Inferior parietal cortex (tissue), 1 donor: ENCODE measurements around the gene LCA5L.
"Not testable (repeated sequence)": the region's sequence is repeated elsewhere in the genome, so short reads cannot be mapped to it uniquely, and the experiment has no call there.

Source experiments
- DNase-seq: peaks from one replicate; pipeline ENCODE4 v3.0.0-alpha.2; 2016; ENCODE audit errors: extremely low spot score

LCA5L gene

DNA sequence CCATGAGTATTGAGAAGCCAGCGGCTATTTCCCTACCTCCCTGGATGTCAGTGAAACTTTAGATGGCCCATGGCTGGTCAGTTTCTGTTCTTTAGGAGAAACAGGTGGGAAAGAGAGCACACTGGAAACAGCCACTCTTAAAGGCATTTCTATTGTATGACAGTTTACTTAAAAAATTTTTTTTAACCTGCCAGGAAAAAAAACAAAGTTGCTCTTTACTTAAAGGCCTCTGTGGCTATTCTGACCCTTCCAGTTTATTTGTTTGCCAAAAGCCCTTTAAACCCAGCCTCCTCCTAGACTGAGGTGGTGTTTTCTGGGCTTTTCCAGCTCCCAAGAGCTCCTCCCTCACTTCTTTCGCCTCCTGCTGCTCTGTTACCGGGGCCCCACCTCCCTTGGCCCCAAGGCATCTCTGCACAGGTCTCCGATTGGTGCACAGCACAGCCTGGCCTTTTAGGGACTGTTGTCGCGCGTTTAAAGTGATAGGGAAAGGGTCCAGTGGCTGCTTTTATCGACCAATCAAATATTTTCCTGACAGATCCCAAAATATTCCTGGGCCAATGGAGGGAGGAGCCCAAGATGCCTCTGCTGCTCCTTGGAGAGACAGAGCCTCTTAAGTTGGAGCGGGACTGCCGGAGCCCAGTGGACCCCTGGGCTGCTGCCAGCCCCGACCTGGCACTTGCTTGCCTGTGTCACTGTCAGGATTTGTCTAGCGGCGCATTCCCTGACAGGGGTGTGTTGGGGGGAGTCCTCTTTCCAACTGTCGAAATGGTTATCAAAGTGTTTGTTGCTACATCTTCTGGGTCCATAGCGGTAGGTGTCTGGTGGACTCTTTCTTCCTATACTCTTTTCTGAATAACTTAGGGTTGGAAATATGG is 6.0 kb upstream of the LCA5L start, which contains the start of gene SH3BGR:
TSS of gene SH3BGR (plus strand) at position 639 of the 875 bp plus-strand sequence. CDS start at position 766, 127 bp downstream.
- peak; percentile 55 for DNase-seq

DNA sequence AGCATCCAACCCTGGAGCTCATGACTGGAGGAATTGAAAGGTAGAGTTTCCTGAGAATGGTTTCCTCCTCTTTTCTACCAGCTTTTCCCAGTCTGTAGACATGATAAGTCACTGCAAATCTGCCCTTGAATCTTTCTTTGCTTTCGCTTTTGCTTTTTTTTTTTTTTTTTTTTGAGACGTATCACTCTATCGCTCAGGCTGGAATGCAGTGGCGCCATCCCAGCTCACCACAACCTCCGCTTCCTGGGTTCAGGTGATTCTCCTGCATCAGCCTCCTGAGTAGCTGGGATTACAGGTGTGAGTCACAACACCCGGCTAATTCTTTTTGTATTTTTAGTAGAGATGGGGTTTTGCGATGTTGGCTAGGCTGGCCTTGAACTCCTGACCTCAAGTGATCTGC is 1.7 kb upstream of the LCA5L start:
- DNase-seq = no peak

DNA sequence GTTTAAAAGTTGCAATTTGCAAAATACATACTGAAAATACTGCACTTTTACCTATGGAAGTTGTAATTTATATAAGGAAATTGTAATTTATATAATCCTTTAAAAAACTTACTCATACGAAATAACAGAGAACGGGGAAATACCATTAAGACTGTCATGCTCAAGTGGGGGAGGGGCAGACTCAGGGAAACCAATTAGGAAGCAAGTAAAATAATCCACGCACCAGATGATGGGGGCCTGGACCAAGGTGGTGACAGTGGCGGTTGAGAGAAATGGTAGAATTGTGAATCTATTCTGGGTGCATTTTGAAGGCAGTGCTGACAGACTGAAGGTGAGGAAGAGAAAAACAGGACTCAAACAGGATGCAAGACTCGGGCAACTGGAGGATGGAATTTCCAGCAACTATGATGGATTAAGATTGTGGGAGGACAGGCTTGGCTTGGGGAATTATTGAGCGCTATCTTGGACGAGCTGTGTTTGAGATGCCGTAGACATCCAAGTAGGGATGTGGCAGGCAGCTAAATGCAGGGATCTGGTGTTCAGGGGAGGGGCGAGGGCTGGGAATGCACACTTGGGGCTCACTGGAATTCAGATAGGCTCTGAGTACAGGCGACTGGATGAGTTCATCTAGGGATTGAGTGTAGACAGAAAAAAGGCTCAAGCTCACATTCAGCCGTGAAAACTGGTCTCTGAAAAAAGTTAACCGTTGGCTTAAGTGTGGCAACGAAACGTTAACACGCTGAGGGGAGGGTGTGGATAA is 977 bp downstream of the LCA5L start:
- peak; percentile 17 for DNase-seq

DNA sequence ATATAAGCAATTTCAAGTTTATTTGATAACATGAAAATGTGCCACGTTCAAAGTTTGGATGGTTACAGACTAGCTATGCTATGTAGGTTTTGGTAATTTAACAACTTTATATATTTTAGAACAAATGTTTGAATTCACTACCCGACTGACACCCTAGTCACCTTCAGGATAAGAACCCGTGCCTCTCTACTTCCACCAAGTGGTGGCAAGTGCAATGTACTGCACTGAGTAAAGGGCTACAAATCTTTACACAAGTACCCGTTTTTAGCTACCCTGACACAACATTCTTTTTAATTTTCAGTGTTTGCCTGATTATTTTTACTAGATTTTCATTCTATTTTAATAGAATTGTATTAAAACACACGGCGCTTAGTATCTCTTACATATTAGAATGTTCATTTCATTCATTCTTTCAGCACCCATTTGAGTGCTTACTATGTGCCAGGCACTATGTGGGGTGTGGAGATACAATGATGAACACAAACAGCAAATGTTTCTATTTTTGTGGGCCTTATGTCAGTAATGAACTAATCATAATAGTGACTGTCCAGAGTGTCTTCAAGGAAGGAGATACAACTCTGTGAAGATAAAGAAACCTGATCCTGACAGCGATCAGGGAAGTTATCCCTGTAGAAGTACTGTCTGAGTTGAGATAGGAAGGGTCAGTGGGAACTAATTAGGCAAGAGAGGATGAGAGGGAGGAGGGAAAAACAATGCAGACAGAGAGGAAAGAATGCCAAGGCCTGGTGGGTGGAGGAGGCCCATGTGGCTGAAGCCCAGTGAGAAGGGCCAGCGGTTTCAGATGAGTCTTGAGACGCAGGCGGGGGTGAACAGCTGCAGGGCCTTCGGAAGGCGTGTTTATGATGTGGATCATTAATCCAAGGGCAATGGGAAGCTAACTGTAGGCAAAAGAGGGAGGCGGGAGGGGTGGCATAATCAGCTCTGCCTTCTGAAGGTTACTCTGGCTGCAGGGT is 3.8 kb downstream of the LCA5L start:
- peak; percentile 45 for DNase-seq

DNA sequence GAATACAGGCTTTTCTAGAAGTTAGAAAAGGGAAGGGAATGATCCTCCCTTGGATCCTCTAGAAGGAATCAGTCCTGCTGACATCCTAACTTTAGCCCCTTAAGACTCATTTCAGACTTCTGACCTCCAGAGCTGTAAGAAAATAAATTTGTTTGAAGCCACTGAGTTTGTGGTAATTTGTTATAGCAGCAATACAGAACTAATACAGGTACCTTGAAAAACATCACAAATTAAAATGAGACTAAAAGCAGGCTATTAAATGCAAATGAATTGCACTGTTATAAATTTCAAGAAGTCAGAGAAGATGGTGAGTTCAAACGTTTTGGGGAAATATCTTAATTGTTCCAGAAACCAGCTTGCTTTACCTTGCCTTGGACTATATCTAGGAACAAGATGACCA is 6.3 kb downstream of the LCA5L start:
- DNase-seq = no peak

DNA sequence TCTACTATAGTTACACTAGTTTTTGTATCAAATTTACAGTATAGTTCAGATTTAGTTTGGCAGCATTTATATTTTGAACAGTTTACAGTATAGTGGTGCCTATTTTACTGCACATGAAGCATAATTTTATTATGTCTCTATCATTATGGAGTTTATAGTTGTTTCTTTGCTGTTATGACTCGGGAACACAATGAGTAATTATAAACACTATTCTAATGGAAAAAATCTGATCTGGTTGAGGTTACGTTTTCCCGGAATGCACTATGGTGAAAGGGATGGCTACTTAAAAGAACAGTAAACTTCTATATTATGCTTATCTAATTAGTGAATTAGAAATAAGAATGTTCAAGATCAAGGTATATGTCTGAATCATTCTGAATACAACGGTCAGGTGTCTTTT is 10.6 kb downstream of the LCA5L start:
- DNase-seq = no peak

DNA sequence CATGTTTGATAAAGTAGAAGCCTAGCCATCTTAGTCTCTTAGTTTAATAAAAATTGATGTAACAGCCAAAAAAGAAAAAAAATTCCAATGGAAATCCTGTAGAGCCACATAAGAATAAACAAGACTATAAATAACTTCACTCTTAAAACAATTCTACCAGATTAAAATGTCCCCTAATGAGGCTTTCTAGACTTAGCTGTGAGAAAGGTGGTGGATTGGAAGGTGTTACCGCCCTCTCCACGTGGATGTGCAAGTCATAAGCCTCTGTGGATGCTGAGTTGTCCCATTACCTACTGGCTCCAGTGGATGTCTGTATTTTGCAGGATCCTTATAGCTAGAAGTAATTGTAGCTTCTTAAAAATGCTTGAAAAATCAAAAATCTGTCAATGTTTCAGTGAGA is 14.6 kb downstream of the LCA5L start:
- DNase-seq = no peak

DNA sequence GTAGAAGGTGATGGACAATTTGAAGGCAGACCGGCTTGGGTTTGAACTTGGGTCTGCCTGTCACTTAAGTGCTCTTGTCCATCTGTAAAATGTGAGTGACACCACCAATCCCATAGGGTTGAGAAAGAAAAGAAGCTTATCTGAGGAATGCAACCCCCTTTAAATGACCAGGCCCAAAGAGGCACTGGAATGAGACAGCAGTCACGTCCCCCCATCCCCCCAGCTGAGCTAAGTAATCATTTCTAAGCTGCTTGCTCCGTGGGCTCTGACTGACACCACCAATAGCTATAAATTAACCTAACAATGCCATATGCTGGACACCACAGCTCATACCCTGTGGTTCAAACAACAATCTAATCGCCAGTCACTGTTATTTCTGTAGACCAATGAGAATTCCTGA is 15.1 kb downstream of the LCA5L start:
- DNase-seq = no peak

DNA sequence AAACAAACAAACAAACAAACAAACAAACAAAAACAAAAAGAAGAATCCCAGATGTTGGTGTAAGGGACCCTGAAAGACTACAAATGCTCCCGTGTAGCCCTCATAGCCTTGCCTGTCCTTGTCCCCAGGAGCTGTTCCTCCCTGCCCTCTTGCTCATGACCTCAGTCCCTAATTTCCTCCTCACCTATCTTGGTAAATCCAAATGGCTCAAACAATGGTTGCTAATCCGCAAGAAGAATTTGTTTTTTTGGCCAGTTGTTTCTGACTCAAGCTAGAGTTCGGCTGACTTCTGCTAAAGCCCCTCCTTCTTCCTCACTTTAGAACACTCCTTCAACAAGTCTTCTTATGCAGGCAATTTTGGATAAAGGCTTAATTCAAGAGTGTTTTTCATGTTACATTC is 15.6 kb downstream of the LCA5L start:
- DNase-seq = no peak

DNA sequence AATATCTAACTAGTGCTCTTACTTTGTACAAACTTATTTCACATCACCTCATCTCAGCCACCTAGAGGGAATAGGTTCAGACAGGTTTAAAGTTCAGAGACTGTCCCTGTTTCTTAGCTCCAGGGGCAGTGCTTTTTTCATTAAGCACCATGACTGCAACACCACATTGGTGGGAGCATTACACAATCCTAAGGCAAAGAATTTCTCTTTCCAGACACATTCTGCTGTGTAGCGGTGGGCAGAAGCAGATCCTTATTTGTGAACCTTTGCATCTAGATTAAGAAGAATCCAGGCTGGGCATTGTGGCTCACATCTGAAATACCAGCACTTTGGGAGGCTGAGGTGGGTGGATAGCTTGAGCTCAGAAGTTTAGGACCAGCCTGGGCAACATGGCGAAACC is 16.1 kb downstream of the LCA5L start:
- no peak for DNase-seq

DNA sequence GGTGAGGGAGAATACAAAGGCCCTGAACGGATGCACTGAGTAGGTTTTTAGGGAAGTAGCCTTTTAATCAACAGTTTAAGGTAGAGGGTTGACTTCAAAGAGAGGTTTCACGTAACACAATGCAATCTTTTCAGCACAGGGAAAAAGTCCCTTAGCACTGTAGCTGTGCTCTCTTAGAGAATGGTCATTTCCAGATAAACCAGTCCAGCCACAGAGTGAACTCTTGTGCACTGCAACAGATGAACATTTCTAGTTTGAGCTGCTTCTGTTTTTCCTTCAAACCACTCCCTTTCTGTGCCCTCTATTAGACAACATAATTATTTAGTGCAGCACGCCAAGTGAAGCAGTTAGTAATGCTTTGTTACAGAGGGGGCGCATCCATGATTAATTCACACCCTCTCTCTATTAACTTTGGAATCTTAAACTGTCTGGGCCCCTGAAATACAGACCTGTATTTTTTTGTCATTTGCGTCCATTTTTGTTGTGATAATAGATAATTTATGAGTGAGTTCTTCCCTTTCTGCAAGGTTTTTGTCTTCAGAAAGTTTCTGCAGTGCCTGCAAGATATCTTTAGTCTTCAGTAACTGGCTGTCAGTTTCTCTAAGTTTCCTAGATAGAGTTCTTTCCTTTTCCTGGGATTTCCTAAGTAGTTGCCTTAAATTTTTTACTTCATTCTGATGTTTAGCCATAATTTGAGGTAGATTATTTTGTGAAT is 22.9 kb downstream of the LCA5L start:
- peak; percentile 34 for DNase-seq

DNA sequence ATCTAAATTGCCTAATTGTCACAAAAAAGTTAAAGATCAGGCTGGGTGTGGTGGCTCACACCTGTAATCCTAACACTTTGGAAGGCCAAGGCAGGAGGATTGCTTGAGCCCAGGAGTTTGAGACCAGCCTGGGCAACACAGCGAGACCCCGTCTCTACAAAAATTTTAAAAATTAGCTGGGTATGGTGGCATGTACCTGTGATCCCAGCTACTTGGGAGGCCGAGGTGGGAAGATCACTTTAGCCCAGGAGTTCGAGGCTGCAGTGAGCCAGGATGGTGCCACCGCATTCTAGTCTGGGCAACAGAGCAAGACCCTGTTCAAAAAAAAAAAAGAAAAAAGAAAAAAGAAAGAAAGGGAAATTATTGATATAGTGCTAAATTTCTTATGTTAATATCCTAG is 26.4 kb downstream of the LCA5L start:
- not testable (repeated sequence) for DNase-seq

DNA sequence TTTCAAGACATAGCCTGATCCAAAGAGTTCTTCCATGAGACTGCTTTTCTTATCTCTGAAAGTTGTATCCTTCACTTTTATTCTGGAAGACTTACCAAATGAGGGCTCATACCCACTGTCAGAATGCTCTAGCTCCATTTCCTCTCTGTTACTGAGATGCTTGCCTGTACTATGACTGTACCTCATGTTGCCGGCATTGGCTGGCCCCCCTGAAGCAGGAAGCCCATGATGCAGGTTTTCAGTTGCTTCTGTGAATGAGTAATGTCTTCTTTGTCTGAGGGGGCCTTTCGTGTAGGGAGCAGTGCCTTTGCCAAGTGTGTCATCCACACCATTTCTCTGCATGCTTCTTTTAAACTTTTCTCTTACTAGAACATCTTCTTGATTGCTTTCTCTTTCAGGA is 39.5 kb downstream of the LCA5L start:
- no peak for DNase-seq

DNA sequence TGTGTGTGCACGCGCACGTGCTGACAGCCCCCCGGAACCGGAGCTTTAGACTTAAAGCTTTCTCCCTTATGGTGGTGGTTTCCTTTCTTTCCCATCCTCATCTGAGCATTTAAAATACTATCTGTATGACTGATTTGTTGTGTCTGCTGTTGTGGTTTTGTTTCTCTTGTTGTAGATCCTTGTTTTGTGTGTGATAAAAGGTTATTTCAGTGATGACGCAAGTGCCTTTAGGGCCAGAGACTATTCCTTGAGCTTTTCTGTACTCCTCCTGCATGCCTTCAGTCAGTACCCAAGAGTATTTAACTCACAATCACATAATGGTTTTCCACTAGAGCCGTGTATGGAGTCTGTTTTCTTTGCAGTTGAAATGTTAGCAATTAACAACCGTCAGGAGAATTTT is 45.4 kb downstream of the LCA5L start:
- no peak for DNase-seq

DNA sequence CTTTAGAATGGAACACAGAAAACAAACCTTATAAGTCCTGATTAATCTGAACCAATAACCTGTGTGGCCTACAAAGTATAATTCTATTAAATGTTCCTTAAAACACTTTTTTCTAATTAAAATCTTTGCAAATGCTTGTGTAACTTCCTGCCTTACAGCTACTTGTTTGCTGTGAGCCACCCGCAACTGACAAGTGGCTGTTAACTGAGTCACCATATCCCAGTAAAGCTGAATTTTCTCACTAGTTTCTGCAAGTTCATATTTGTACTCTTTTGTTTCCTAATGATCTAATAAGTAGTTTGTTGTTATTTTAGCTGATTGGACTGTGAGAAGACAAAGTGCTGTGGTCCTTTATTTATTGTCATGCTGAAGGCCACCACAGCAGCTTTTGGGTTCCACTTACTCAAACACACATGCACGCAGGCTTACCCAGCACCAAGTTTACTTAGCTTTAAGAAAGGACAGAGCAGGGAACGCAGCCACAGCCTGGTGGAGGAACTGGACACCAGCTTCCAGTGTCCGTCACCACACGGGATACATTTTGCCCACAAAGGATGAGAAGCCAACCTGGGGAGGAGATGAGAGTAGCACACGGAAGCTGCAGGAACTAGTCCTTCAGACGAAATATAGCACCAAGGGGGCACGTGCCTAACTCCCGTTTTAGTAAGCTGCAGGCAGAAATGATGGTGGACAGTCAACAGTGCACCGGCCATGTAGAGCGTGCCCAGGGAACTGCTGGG is 47.8 kb downstream of the LCA5L start:
- no peak for DNase-seq

DNA sequence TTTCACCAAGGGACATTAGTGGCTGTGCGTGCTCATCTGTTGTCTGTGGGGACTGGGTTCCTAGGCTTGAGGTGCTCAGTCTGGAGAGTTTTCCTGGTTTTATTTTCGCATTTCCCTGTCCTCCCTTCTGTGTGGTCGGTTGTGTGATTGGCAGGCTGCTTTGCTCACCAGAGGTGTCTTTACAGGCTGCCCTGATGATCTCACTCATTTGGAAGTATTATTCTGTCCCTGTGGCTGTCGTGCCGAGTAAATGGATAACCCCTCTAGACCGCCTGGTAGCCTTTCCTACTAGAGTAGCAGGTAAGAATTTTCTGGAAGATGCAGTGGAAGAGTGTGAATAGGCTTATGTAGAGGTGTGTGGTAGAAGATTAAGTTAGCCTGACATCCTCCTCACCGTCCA is 52.6 kb downstream of the LCA5L start:
- no peak for DNase-seq

DNA sequence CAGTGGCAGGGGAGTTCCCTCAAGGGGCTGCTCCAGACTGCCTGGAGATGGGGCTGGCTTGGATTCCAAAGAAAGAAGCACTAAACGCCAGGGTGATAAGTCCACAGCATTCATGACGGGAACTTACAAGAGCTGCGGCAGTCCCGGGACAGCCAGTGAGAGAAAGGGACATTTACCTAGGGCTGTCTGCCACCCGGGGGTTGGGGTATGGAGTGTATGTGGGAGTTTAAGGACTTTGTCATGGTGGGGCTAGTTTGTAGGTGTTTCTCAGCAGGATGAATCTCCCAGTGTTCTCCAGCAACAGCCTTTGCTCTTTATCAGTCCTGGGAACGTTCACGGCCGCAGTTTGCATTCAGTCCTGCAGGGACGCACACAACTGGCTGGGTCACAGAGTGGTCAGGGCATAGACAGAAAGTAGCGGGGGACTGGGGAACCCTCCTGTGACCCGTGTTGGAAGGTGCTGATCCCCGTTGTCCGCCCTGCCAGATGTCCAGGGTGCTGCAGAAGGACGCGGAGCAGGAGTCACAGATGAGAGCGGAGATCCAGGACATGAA is 55.3 kb downstream of the LCA5L start:
- DNase-seq = no peak

DNA sequence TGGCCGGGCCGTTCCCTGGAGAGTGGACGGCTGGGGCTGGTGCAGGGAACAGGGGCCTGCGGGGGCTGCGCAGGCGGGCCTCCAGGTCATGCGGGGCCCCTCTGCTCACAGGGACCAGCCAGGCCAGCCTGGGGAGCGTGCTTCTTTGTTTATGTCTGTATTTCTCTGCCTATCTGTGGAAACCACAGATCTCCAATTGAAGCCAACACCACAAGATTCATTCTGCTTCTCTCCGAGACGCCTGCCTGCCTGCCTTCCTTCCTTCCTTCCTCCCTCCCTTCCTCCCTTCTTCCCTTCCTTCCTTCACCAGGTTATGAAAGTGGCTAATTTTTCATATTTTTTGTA is 56.8 kb downstream of the LCA5L start:
- no peak for DNase-seq

DNA sequence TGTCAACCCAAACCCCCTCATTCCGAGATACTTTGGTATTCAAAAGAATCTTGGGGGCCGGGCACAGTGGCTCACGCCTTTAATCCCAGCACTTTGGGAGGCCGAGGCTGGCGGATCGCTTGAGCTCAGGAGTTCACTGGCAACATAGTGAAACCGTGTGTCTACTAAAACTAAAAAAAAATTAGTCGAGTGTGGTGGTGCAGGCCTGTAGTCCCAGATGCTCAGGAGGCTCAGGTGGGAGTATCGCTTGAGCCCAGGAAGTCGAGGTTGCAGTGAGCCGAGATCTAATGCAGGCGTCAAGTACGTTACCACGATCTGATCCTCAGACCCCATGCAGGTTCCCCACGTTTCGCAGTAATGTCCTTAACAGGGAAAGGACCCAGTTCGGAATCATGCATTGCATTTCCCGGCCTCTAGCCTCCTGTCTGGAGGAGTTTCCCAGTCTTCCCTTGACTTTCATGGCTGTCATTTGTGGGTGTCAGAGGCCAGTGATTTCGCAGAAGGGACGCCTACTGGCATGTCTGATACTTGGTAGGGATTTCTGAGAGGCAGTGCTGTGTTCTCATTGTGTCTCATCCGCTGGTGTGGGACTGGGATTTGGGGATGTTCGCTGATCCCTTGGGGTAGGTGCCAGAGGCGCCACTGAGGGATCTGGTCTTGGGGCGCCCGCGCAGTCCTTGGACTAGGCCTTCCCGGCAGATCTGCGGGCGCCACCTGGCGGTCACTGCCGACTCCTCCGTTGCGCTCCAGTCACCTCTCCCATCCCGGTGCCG is 57.4 kb downstream of the LCA5L start:
- DNase-seq = peak; percentile 84
